NCI-H748 (cell line): ENCODE measurements around the gene EIF4H.
"Not testable (repeated sequence)": the region's sequence is repeated elsewhere in the genome, so short reads cannot be mapped to it uniquely, and the experiment has no call there.

ENCODE experiments used
- DNase-seq: peaks from one replicate; lab custom pipeline; 2025; ENCODE audit not compliant: unreplicated experiment; lab: John Stamatoyannopoulos, UW

Gene EIF4H

GRCh38 chr7:74174606-74175082, 488 bp downstream of the EIF4H start:
- DNase-seq: peak; percentile 50

GRCh38 chr7:74175340-74175739, 1.2 kb downstream of the EIF4H start:
- DNase-seq: no peak

GRCh38 chr7:74176555-74176954, 2.4 kb downstream of the EIF4H start:
- DNase-seq: no peak

DNA sequence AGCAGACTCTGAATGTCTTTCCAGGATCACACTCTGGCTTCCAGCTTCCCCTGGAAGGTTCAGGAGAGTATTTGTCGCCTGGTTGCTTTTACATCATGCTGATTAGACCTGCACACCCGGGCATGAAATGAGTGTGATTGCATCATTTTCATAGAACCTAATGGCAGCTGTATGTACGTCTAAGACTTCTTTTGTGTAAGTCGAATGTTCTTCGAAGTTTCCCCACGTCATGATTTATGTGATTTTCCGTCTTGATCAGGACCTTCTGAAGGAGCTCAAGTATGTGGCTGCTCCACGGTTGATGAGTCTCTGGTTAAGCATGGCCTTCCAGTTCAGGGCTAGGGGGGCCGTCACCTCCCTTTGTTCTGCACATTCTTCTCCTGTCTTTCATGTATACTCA, 4.5 kb downstream of the EIF4H start:
- no peak for DNase-seq

DNA sequence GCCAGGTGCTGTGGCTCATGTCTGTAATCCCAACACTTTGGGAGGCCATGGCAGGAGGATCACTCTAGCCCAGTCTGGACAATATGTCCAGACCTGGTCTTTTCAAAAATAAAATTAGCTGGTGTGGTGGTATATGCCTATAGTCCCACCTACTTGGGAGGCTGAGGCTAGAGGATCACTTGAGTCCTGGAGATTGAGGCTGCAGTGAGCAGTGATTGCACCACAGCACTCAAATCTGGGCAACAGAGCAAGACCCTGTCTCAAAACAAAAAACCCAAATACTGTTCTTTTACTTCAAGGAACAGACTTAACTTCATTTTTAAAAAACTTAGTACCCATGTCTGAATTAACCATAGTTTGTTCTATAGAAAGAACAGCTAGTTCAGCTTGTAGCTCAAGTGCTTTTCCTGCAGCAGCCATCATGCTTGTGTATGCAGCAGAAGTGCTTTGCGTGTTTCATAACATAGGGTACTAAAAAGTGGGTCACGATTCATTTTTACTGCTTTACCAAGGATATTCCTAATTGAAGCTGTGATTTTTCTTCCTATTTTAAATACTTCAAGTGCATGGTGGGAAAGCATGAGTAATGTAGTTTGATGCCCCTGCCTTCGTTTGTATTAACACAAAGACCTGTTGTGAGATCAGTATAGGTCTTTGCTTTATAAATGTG, 5.9 kb downstream of the EIF4H start:
- DNase-seq: no peak

DNA sequence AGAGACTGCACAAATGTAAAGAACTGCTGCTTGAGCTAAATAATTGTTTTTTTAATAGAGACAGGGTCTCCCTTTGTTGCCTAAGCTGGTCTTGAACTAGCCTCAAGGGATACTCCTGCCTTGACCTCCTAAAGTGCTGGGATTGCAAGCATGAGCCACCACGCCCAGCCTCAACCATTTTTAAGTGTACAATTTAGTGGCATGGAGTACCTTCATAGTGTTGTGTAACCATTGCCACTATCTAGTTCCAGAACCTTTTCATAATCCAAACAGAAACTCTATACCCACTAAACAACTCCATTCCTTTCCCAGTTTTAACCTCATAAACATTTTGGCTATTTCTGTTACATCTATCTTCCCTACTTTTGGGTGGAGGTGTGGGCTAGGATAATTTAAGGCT, 6.7 kb downstream of the EIF4H start:
- no peak for DNase-seq

GRCh38 chr7:74181821-74182220, 7.7 kb downstream of the EIF4H start:
- no peak for DNase-seq

DNA sequence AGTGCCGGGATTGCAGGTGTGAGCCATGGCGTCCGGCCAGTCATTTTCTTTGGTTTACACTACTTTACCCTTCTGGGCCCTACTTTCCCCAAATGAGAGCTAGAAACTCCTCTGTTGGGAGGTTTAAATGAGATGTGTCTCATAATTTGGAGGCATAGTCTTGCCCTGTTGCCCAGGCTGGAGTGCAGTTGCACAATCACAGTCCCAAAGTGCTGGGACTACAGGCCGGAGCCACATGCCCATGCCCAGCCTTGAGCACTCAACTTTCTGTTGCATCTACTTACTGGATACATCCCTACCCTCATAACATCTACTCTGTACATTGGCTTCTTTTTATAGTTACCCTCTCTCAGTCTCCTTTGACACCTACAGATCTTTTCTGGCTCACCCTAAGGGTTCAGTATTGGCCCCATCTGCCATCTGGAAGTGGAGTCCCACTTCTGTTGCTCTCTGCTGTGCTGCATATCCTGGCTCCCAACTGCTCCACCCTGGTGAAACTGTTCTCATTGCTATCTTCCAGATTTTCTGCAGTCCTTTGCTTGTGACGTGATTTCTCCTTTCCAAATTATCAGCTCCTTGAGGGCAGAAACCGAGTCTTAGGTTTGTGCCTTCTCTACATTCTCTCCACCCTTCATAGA, 8.4 kb downstream of the EIF4H start:
- no peak for DNase-seq

- DNase-seq: no peak
These were observed 9.0 kb downstream of the EIF4H start for GRCh38 chr7:74183142-74183541.

DNA sequence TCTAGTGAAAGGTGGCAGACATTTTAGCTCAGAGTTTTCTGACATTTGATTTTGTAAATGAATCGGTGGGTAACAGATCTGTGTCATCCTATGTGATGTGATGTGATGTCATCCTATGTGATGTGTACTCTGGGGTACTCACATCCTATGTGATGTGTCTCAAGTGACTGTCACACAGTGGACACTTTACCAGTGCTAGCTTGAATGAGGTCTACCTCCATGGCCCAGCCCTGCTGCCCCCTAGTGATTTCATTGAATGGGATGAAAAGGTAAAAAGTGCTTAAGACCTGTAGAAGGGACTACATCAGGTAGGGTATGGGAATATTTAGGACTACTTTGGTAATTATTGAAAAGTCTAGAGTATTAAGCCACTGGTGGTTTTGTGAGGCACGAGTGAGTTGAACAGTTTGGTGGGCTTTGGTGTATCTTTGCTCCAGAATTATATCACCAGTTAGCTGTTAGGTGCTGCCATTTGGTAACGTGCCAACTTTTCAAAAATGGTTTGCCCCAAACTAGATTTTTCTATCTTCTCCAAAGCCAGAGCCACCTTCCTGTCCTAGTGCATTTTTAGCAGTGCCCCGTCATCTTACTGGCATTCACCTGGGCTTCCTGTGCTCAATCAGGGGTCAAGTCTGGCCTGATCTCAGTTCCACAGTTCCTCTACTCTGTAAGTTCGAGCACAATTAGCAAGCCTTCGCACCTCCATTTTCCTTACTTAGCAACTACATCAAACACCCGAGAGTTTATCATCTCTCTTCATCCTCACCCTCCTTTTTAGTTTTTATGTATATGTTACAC, 9.7 kb downstream of the EIF4H start:
- DNase-seq: peak; percentile 22

- DNase-seq: no peak
These were observed 10.9 kb downstream of the EIF4H start for GRCh38 chr7:74185016-74185415.

DNA sequence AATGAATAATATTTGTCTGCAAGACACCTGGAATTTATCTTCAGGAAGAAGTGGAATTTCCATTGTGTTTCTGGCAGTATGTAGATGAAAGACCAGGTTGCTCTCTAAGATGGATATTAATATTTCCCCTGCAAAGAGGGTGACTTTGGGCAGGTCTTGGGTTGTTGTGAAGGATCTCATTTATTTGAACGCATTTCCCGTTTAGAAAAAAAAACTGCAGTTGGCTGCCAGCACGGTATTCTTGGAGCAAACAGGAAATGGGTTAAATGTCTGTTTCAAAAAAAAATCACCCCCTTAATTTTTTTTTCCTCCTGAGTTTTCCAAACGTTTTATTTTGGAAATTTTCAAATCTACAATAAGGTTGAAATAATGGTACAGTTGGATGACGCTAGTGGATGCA, 11.5 kb downstream of the EIF4H start:
- DNase-seq: no peak

DNA sequence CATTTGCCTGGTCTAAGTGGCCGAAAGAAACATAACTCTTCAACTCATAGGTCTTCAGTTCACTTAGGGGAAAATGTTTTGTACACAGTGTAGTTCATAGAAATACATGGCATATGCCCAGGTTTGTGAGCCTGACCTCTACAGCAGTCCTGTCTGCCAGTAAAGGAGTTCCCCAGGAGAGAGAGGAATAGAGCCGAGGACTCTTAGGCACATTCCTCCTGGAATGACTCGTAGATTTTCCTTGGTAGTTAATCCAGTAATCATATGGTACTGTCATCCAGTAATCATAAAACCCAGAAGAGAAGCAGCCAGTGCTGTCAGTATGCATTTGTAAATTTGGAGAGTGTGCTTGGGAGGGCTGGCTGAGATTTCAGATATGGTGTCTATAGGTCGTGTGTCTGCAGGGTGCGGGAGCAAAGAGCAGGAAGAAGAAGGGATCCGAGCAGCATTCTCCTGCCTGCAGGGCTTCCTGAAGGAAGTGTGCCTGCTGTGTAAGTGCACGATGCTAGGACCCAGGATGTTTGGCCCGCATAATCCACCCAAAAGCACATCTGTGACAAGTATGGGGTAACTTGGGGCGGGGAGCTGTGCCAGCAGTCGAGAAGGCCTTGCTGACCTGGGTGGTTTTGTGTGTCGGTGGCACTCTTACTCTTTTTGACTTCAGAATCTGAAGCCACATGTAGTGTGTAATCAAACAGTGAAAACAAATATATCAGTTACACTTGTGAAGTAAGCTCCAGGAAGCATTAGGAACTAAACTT, 13.9 kb downstream of the EIF4H start:
- DNase-seq: no peak

GRCh38 chr7:74190259-74190658, 16.1 kb downstream of the EIF4H start:
- no peak for DNase-seq

DNA sequence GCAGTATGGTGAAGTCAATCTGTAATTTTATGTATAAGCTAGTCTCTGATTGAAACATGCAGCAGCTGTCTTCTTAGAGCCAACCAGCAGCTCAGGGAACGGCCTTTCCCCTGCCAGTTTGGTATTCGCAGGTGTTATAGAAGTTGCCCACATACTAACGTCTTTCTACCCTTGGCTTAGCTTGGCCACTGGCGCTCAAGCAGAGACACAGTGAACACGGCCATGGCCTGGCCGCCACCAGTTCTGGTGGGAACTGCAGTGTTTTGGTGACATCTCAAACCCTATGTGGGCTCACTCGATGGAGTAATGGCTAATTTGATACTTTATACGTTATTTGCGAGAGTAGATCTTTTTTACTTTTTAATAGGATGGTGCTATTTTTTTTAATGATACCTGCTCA, 17.1 kb downstream of the EIF4H start:
- no peak for DNase-seq

DNA sequence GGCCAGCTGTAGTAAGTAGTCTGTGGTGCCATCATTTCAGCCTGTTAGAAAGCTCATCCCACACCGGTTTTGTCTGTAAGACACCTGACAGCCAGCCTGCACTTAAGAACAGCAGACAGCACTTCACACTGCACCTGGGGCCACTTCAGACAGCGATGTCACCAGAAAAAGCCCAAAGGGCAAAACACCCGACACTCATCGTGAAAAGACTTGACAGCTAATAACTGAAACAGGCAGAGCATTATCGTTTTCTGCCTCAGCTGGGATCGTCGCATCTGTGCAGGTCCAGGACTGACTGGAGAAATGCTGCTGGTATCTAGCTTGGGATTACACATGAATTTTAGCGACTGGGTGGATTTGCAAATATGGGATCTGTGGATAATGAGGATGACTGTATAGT, 18.9 kb downstream of the EIF4H start:
- DNase-seq: no peak

DNA sequence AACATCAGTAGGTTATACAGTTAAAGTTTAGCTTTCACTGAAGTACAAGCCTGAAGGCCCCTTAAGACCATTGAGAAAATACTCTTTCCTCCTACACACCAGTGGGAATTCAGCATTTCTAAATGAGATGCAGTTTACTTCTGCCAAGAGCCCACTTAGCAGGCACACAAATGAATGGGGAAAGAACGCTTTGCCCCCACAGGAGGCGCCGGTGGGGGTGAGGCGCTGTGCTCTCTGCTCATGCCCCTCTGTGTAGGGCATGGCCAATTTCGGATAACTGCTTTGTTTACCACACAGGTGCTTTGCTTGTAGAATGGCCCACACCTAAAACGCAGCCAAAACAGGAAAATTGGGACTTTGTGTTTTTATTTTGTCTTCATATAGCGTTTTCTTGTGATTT, 19.8 kb downstream of the EIF4H start:
- DNase-seq: no peak

DNA sequence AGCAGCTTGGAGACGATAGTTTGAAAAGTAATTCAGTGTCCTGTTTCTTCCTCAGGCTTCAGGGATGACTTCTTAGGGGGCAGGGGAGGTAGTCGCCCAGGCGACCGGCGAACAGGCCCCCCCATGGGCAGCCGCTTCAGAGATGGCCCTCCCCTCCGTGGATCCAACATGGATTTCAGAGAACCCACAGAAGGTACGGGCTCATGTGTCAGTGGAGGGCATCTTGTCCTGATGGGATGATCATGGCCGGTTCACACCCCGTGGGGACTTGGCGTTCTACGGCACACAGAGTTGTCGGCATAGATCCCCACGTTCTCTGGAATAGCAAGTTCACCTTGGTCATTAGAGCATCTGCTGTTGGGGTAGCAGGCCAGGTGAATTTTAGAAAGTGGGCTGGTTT, 20.5 kb downstream of the EIF4H start:
- no peak for DNase-seq

GRCh38 chr7:74195139-74195860, 21.1 kb downstream of the EIF4H start:
- not testable (repeated sequence) for DNase-seq

GRCh38 chr7:74195968-74196654, 22.0 kb downstream of the EIF4H start:
- not testable (repeated sequence) for DNase-seq
